NCI-H128 (cell line): ENCODE results near the gene MNX1.

Experiments
- DNase-seq: peaks from one replicate; lab custom pipeline; 2025; ENCODE audit not compliant: unreplicated experiment; lab: John Stamatoyannopoulos, UW

MNX1 gene

GRCh38 chr7:157016352-157017041 lies 6.0 kb upstream of the MNX1 start:
- DNase-seq = no peak

- DNase-seq = no peak
Measured at GRCh38 chr7:157016024-157016351, 5.5 kb upstream of the MNX1 start.

- DNase-seq = no peak
Measured at GRCh38 chr7:157014635-157015555, 4.4 kb upstream of the MNX1 start.

GRCh38 chr7:157013602-157014549 lies 3.4 kb upstream of the MNX1 start:
- no peak for DNase-seq

GRCh38 chr7:157013101-157013500 lies 2.6 kb upstream of the MNX1 start:
- no peak for DNase-seq

- no peak for DNase-seq
Measured at GRCh38 chr7:157012113-157012547, 1.7 kb upstream of the MNX1 start.

GRCh38 chr7:157011333-157012112 lies 1.1 kb upstream of the MNX1 start:
- no peak for DNase-seq

GRCh38 chr7:157009778-157010587 lies 480 bp downstream of the MNX1 start:
- no peak for DNase-seq

GRCh38 chr7:157009170-157009777 lies 1.2 kb downstream of the MNX1 start:
- no peak for DNase-seq

- no peak for DNase-seq
Measured at GRCh38 chr7:157008206-157009169, 2.0 kb downstream of the MNX1 start.

GRCh38 chr7:157007470-157008066 lies 2.9 kb downstream of the MNX1 start:
- DNase-seq = no peak

- DNase-seq = no peak
Measured at GRCh38 chr7:157006829-157007469, 3.5 kb downstream of the MNX1 start.

GRCh38 chr7:157006205-157006747 lies 4.2 kb downstream of the MNX1 start:
- no peak for DNase-seq

GRCh38 chr7:157005456-157006204 lies 4.8 kb downstream of the MNX1 start:
- DNase-seq = no peak

- DNase-seq = no peak
Measured at GRCh38 chr7:157004521-157005455, 5.7 kb downstream of the MNX1 start.
